SJSA1 (cell line): ENCODE results near the gene NAE1. TPM values are rescaled to one million over a fixed set of nuclear protein-coding genes. Genes with fewer than 3 reads are reported as not detected.
A peak's percentile ranks its signal among the peaks of the same experiment; 100 is the strongest.

Experiments
- DNase-seq, 2 experiments: peaks; one replicate each; pipeline ENCODE4 v3.0.0-alpha.2; 2015 to 2020; ENCODE audit warnings: low spot score in 2 of 2, low read depth in 1 of 2
- H3K27ac ChIP-seq: fragments of 250-450 bp; sonication (Bioruptor Pico); 2 replicates; pipeline ENCODE4 v1.5.1; 2020; ENCODE audit warnings: mild to moderate bottlenecking, moderate library complexity
- H3K27me3 ChIP-seq: fragments of 250-450 bp; sonication (Bioruptor Pico); replicated peaks from 2 replicates; pipeline ENCODE4 v1.5.1; 2020; ENCODE audit warnings: mild to moderate bottlenecking, moderate library complexity
- H3K36me3 ChIP-seq: fragments of 250-450 bp; sonication (Bioruptor Pico); 2 replicates; pipeline ENCODE4 v1.5.1; 2020; ENCODE audit warnings: mild to moderate bottlenecking
- H3K4me1 ChIP-seq: fragments of 250-450 bp; sonication (Bioruptor Pico); replicated peaks from 2 replicates; pipeline ENCODE4 v1.6.1; 2021; ENCODE audit warnings: mild to moderate bottlenecking
- H3K4me3 ChIP-seq: fragments of 250-450 bp; sonication (Bioruptor Pico); 2 replicates; pipeline ENCODE4 v1.5.1; 2020; ENCODE audit warnings: mild to moderate bottlenecking
- H3K9me3 ChIP-seq: fragments of 250-450 bp; sonication (Bioruptor Pico); replicated peaks from 2 replicates; pipeline ENCODE4 v1.5.1; 2020; ENCODE audit warnings: mild to moderate bottlenecking
- total RNA-seq: library from RNA; depleted of rRNA; stranded (reverse); fragments of >200 nt; shearing (Covaris generic); gene quantifications from 2 replicates; pipeline ENCODE4 v1.2.3, GENCODE V29; 2014

Gene NAE1
- total RNA-seq, 1 experiment from 2014 or later: 78.8 TPM

GRCh38 chr16:66858740-66859396 is 28.1 kb upstream of the NAE1 start:
- Histone ChIP-seq H3K9me3 (no peaks in the 10 kb centered on the region), H3K4me3 (no peak overlapping the region), H3K36me3 (no peaks in the 10 kb centered on the region), H3K27ac (no peak overlapping the region), H3K4me1 (peaks cover 5% of the 10 kb centered on the region; the same call in 1 of the 2 replicates), H3K27me3 (no peaks in the 10 kb centered on the region; the same call in 1 of the 2 replicates)
- DNase-seq: peak in 1 of 2 experiments; percentile 31

GRCh38 chr16:66857437-66857836 is 26.7 kb upstream of the NAE1 start:
- Histone ChIP-seq H3K4me1 (peaks cover 5% of the 10 kb centered on the region; the same call in 1 of the 2 replicates), H3K27ac (no peak overlapping the region), H3K36me3 (no peaks in the 10 kb centered on the region), H3K9me3 (no peaks in the 10 kb centered on the region), H3K27me3 (no peaks in the 10 kb centered on the region; the same call in 1 of the 2 replicates), H3K4me3 (no peak overlapping the region)
- no peak for DNase-seq

- no peak overlapping the region for H3K27ac ChIP-seq
- H3K27me3 ChIP-seq: no peaks in the 10 kb centered on the region
- no peaks in the 10 kb centered on the region for H3K36me3 ChIP-seq
- no peak for DNase-seq
- no peaks in the 10 kb centered on the region for H3K9me3 ChIP-seq
- peaks cover 5% of the 10 kb centered on the region; the same call in 1 of the 2 replicates for H3K4me1 ChIP-seq
- H3K4me3 ChIP-seq: no peak overlapping the region
Measured at GRCh38 chr16:66856801-66857200, 26.0 kb upstream of the NAE1 start.

GRCh38 chr16:66856184-66856730 is 25.5 kb upstream of the NAE1 start:
- H3K36me3 ChIP-seq: no peaks in the 10 kb centered on the region
- H3K4me3 ChIP-seq: no peak overlapping the region
- no peak for DNase-seq
- no peak overlapping the region for H3K27ac ChIP-seq
- no peaks in the 10 kb centered on the region for H3K27me3 ChIP-seq
- H3K9me3 ChIP-seq: no peaks in the 10 kb centered on the region
- H3K4me1 ChIP-seq: peaks cover 5% of the 10 kb centered on the region; the same call in 1 of the 2 replicates

GRCh38 chr16:66853261-66854139 is 22.7 kb upstream of the NAE1 start:
- DNase-seq: no peak
- Histone ChIP-seq H3K27ac (no peak overlapping the region), H3K9me3 (no peaks in the 10 kb centered on the region), H3K27me3 (no peaks in the 10 kb centered on the region), H3K4me3 (no peak overlapping the region), H3K4me1 (no peaks in the 10 kb centered on the region), H3K36me3 (no peaks in the 10 kb centered on the region)

GRCh38 chr16:66851166-66851964 is 20.6 kb upstream of the NAE1 start:
- Histone ChIP-seq H3K36me3 (no peaks in the 10 kb centered on the region), H3K9me3 (no peaks in the 10 kb centered on the region), H3K27ac (no peak overlapping the region), H3K27me3 (peaks cover 9% of the 10 kb centered on the region; the same call in 1 of the 2 replicates), H3K4me3 (no peak overlapping the region), H3K4me1 (no peaks in the 10 kb centered on the region)
- no peak for DNase-seq

GRCh38 chr16:66850115-66850815 is 19.5 kb upstream of the NAE1 start:
- no peaks in the 10 kb centered on the region for H3K4me1 ChIP-seq
- peaks cover 17% of the 10 kb centered on the region for H3K27me3 ChIP-seq
- no peak overlapping the region for H3K4me3 ChIP-seq
- H3K27ac ChIP-seq: no peak overlapping the region
- H3K9me3 ChIP-seq: no peaks in the 10 kb centered on the region
- no peak for DNase-seq
- no peaks in the 10 kb centered on the region for H3K36me3 ChIP-seq

GRCh38 chr16:66849549-66849948 is 18.8 kb upstream of the NAE1 start:
- Histone ChIP-seq H3K9me3 (no peaks in the 10 kb centered on the region), H3K27ac (no peak overlapping the region), H3K4me3 (no peak overlapping the region), H3K27me3 (peaks cover 23% of the 10 kb centered on the region), H3K36me3 (no peaks in the 10 kb centered on the region), H3K4me1 (no peaks in the 10 kb centered on the region)
- no peak for DNase-seq

GRCh38 chr16:66849021-66849420 is 18.2 kb upstream of the NAE1 start:
- Histone ChIP-seq H3K36me3 (no peaks in the 10 kb centered on the region), H3K4me1 (no peaks in the 10 kb centered on the region), H3K27ac (no peak overlapping the region), H3K27me3 (peaks cover 27% of the 10 kb centered on the region), H3K4me3 (no peak overlapping the region), H3K9me3 (no peaks in the 10 kb centered on the region)
- DNase-seq: no peak

- Histone ChIP-seq H3K27me3 (peaks cover 34% of the 10 kb centered on the region), H3K4me1 (no peaks in the 10 kb centered on the region), H3K36me3 (no peaks in the 10 kb centered on the region), H3K27ac (no peak overlapping the region), H3K4me3 (no peak overlapping the region), H3K9me3 (no peaks in the 10 kb centered on the region)
- DNase-seq: no peak
Measured at GRCh38 chr16:66848172-66848571, 17.4 kb upstream of the NAE1 start.

GRCh38 chr16:66847533-66848067 is 16.8 kb upstream of the NAE1 start:
- Histone ChIP-seq H3K27me3 (peaks cover 36% of the 10 kb centered on the region), H3K4me3 (no peak overlapping the region), H3K36me3 (no peaks in the 10 kb centered on the region), H3K4me1 (no peaks in the 10 kb centered on the region), H3K9me3 (no peaks in the 10 kb centered on the region), H3K27ac (no peak overlapping the region)
- DNase-seq: no peak

- Histone ChIP-seq H3K36me3 (no peaks in the 10 kb centered on the region), H3K9me3 (no peaks in the 10 kb centered on the region), H3K27ac (no peak overlapping the region), H3K4me1 (no peaks in the 10 kb centered on the region), H3K27me3 (peaks cover 38% of the 10 kb centered on the region), H3K4me3 (no peak overlapping the region)
- no peak for DNase-seq
Measured at GRCh38 chr16:66846831-66847230, 16.1 kb upstream of the NAE1 start.

- no peak overlapping the region for H3K27ac ChIP-seq
- peaks cover 38% of the 10 kb centered on the region for H3K27me3 ChIP-seq
- H3K4me1 ChIP-seq: no peaks in the 10 kb centered on the region
- H3K4me3 ChIP-seq: no peak overlapping the region
- DNase-seq: no peak
- no peaks in the 10 kb centered on the region for H3K36me3 ChIP-seq
- no peaks in the 10 kb centered on the region for H3K9me3 ChIP-seq
Measured at GRCh38 chr16:66846266-66846665, 15.5 kb upstream of the NAE1 start.
